IMR-90 (cell line): ENCODE results near the gene RAB11FIP3. TPM values are rescaled to one million over a fixed set of nuclear protein-coding genes. Genes with fewer than 3 reads are reported as not detected.

Experiments used
- ATAC-seq: fragments of 200-7000 bp; cut with Tn5 transposase; 2 replicates; pipeline ENCODE4 v1.9.1; 2020; ENCODE audit warnings: low read depth, mild to moderate bottlenecking, moderate library complexity
- BruUV-seq: library from RNA; stranded (reverse); fragments of 400-500 nt; replicated peaks from 2 replicates; lab custom pipeline; 2021; lab: Mats Ljungman, UMichigan
- CTCF ChIA-PET: fragments of 300-600 bp; formaldehyde crosslinking; extraction: SDS; loops from one replicate; lab custom pipeline; 2021; ENCODE audit warnings: antibody characterized with exemption; lab: Yijun Ruan, JAX
- POLR2A ChIA-PET: fragments of 300-600 bp; sonication (Branson Sonifier 250); formaldehyde crosslinking; loops from one replicate; lab custom pipeline; 2022; ENCODE audit warnings: antibody characterized with exemption; ENCODE audit not compliant: unreplicated experiment; lab: Charles Lee
- DNase-seq: peaks from one replicate; pipeline ENCODE4 v3.0.0; 2013
- H2AFZ ChIP-seq: replicated peaks from 2 replicates; pipeline ENCODE3; 2013; ENCODE audit warnings: low read length, mild to moderate bottlenecking; ENCODE audit not compliant: poor library complexity
- H2AK5ac ChIP-seq: 2 replicates; pipeline ENCODE4 v1.6.1; 2013; ENCODE audit warnings: low read depth, low read length, inconsistent platforms
- H2AK9ac ChIP-seq: replicated peaks from 2 replicates; pipeline ENCODE3; 2013; ENCODE audit warnings: mild to moderate bottlenecking, low read depth, low read length, moderate library complexity; ENCODE audit not compliant: poor library complexity
- H2BK120ac ChIP-seq: 2 replicates; pipeline ENCODE4 v1.6.1; 2013; ENCODE audit warnings: low read depth, low read length, inconsistent platforms
- H2BK15ac ChIP-seq: 3 replicates; pipeline ENCODE4 v1.6.1; 2013; ENCODE audit warnings: low read depth, low read length, inconsistent platforms
- H2BK20ac ChIP-seq: 2 replicates; pipeline ENCODE4 v1.6.1; 2013; ENCODE audit warnings: low read depth, mild to moderate bottlenecking, inconsistent platforms, low read length, moderate library complexity
- H2BK5ac ChIP-seq: 2 replicates; pipeline ENCODE4 v1.6.1; 2013; ENCODE audit warnings: mild to moderate bottlenecking, low read depth, low read length, inconsistent platforms; ENCODE audit not compliant: poor library complexity, severe bottlenecking
- H3K14ac ChIP-seq: replicated peaks from 2 replicates; pipeline ENCODE4 v1.6.1; 2013; ENCODE audit warnings: low read depth, low read length, inconsistent platforms
- H3K18ac ChIP-seq: 2 replicates; pipeline ENCODE4 v1.6.1; 2013; ENCODE audit warnings: low read depth, low read length, control low read depth
- H3K23ac ChIP-seq: 2 replicates; pipeline ENCODE4 v1.6.1; 2013; ENCODE audit warnings: low read depth, low read length, inconsistent platforms
- H3K27ac ChIP-seq: 2 replicates; pipeline ENCODE4 v1.5.1; 2013; ENCODE audit warnings: mild to moderate bottlenecking, control low read depth, low read length; ENCODE audit not compliant: insufficient read depth
- H3K27me3 ChIP-seq: 2 replicates; pipeline ENCODE4 v1.6.1; 2013; ENCODE audit warnings: low read length; ENCODE audit not compliant: control insufficient read depth, insufficient read depth
- H3K36me3 ChIP-seq: 2 replicates; pipeline ENCODE4 v1.6.1; 2013; ENCODE audit warnings: low read length, mixed read lengths; ENCODE audit not compliant: control insufficient read depth, insufficient read depth
- H3K4ac ChIP-seq: 2 replicates; pipeline ENCODE4 v1.6.1; 2013; ENCODE audit warnings: low read depth, low read length, inconsistent platforms
- H3K4me1 ChIP-seq: 2 replicates; pipeline ENCODE4 v1.6.1; 2013; ENCODE audit warnings: low read length, mixed read lengths; ENCODE audit not compliant: control insufficient read depth, insufficient read depth
- H3K4me2 ChIP-seq: 2 replicates; pipeline ENCODE4 v1.6.1; 2013; ENCODE audit warnings: low read depth, mild to moderate bottlenecking, control low read depth, low read length, moderate library complexity
- H3K4me3 ChIP-seq: 2 replicates; pipeline ENCODE4 v1.5.1; 2013; ENCODE audit warnings: low read depth, mild to moderate bottlenecking, control low read depth, low read length, moderate library complexity; ENCODE audit not compliant: insufficient read depth
- H3K56ac ChIP-seq: 2 replicates; pipeline ENCODE4 v1.6.1; 2013; ENCODE audit warnings: low read length, inconsistent platforms; ENCODE audit not compliant: insufficient read depth; ENCODE audit errors: extremely low read depth
- H3K79me1 ChIP-seq, 2 experiments: 2 replicates each; pipeline ENCODE4 v1.6.1; 2013; ENCODE audit warnings: low read length in 2 of 2, inconsistent platforms in 1 of 2, low read depth in 1 of 2
- H3K9ac ChIP-seq: 2 replicates; pipeline ENCODE4 v1.6.1; 2013; ENCODE audit warnings: low read depth, low read length, control low read depth
- H3K9me1 ChIP-seq: 2 replicates; pipeline ENCODE4 v1.6.1; 2013; ENCODE audit warnings: low read length, inconsistent platforms; ENCODE audit not compliant: insufficient read depth
- H3K9me3 ChIP-seq: 2 replicates; pipeline ENCODE4 v1.6.1; 2013; ENCODE audit warnings: low read length; ENCODE audit not compliant: control insufficient read depth, insufficient read depth
- H4K20me1 ChIP-seq: 2 replicates; pipeline ENCODE4 v1.6.1; 2013; ENCODE audit warnings: low read length, inconsistent platforms; ENCODE audit not compliant: insufficient read depth
- H4K5ac ChIP-seq: 2 replicates; pipeline ENCODE4 v1.6.1; 2013; ENCODE audit warnings: mild to moderate bottlenecking, low read depth, low read length, control low read depth
- H4K8ac ChIP-seq, 2 experiments: 2 replicates each; pipeline ENCODE4 v1.6.1; 2013; ENCODE audit warnings: low read depth in 2 of 2, low read length in 2 of 2, control low read depth in 1 of 2, inconsistent platforms in 1 of 2
- H4K91ac ChIP-seq: 2 replicates; pipeline ENCODE4 v1.6.1; 2013; ENCODE audit warnings: low read depth, low read length, inconsistent platforms; ENCODE audit not compliant: insufficient read depth
- BHLHE40 ChIP-seq: fragments of 150-350 bp; IDR thresholded peaks from 2 replicates; pipeline ENCODE4 v1.6.1; 2016; ENCODE audit warnings: mild to moderate bottlenecking, low read depth, low read length
- CEBPB ChIP-seq: IDR thresholded peaks from 2 replicates; pipeline ENCODE4 v1.6.1; 2012; ENCODE audit warnings: low read depth, low read length, improper control_type of control experiment
- CHD1 ChIP-seq: IDR thresholded peaks from 2 replicates; pipeline ENCODE4 v1.6.1; 2012; ENCODE audit warnings: low read depth, low read length, improper control_type of control experiment
- FOS ChIP-seq: fragments of 150-350 bp; IDR thresholded peaks from 2 replicates; pipeline ENCODE4 v1.6.1; 2016; ENCODE audit warnings: low read depth, low read length
- MAFK ChIP-seq: IDR thresholded peaks from 2 replicates; pipeline ENCODE4 v1.6.1; 2012; ENCODE audit warnings: low read depth, low read length, improper control_type of control experiment
- MAZ ChIP-seq: IDR thresholded peaks from 2 replicates; pipeline ENCODE4 v1.6.1; 2012; ENCODE audit warnings: low read depth, mild to moderate bottlenecking, low read length, improper control_type of control experiment, moderate library complexity, borderline replicate concordance
- RAD21 ChIP-seq: IDR thresholded peaks from 2 replicates; pipeline ENCODE4 v1.6.1; 2012; ENCODE audit warnings: low read length, improper control_type of control experiment
- WGBS, 2 experiments: methylation state at CpG; one replicate each; pipeline versions ENCODE4 v1.1.5 to v1.1.7; 2013; ENCODE audit warnings: missing lambda C conversion rate in 2 of 2; ENCODE audit not compliant: insufficient read length in 1 of 2; ENCODE audit errors: extremely low coverage in 2 of 2; 5-methylcytosine and 5-hydroxymethylcytosine counted together
- dilution Hi-C: fragments of 300-500 bp; cut with HindIII; formaldehyde crosslinking; loops from one replicate; pipeline ENCODE4 v1.14.3; 2018; ENCODE audit warnings: low sequenced_read_pairs; ENCODE audit not compliant: unreplicated experiment
- in situ Hi-C: fragments of 300-500 bp; cut with MboI; formaldehyde crosslinking; loops from 3 replicates; pipeline ENCODE4 v1.14.3; 2019; ENCODE audit warnings: low sequenced_read_pairs, inconsistent platforms, mixed read lengths
- intact Hi-C: fragments of 100-400 bp; cut with micrococcal nuclease; formaldehyde crosslinking; loops from 2 replicates; pipeline ENCODE4 v1.10.0; 2022
- polyA plus RNA-seq, 3 experiments: library from polyadenylated mRNA; depleted of rRNA; stranded (reverse); fragments of >200 nt; gene quantifications; 2 replicates each; pipeline ENCODE4 v1.2.3, GENCODE V29; 2012; ENCODE audit warnings: low replicate concordance in 1 of 3
- total RNA-seq: library from RNA; depleted of rRNA; stranded (reverse); fragments of >200 nt; gene quantifications from 2 replicates; pipeline ENCODE4 v1.2.3, GENCODE V29; 2012
- TF ChIP-seq, protein P1 (sequence below): fragments of 150-350 bp; IDR thresholded peaks from 2 replicates; pipeline ENCODE4 v1.6.1; 2016; ENCODE audit warnings: low read depth, mild to moderate bottlenecking, low read length, moderate library complexity, borderline replicate concordance

The RAB11FIP3 gene
- total and polyA plus RNA-seq, 2 of the 4 experiments (the other 2 are of a cell fraction) = 7.5 to 22.5 TPM

GRCh38 chr16:513950-514349 is 88.5 kb downstream of the RAB11FIP3 start:
- no peaks in the 10 kb centered on the region for H3K9me3 ChIP-seq
- no peaks in the 10 kb centered on the region for H3K4me1 ChIP-seq
- no peak overlapping the region for H2BK5ac ChIP-seq
- DNase-seq (no peak), ATAC-seq (no peak)
- H3K27ac ChIP-seq = no peak overlapping the region
- in situ Hi-C loops (no loop called here), dilution Hi-C loops (no loop called here), intact Hi-C loops (no loop called here)
- no peak overlapping the region for H2BK15ac ChIP-seq
- no peak overlapping the region for H4K91ac ChIP-seq
- no peak overlapping the region for H2AK9ac ChIP-seq
- WGBS, 2 experiments = 95% methylated on average over 8 of the region's 10 CpGs; no CpG with 5 or more reads in 1 of the 2 experiments
- H2AK5ac ChIP-seq = no peak overlapping the region
- no peak overlapping the region for H2BK120ac ChIP-seq
- no peak overlapping the region for H2BK20ac ChIP-seq
- no peak overlapping the region for H3K18ac ChIP-seq
- H3K79me1 ChIP-seq = peaks cover 0 to 3% of the 10 kb centered on the region in 2 experiments; a peak in 1 of 4 replicates
- H4K8ac ChIP-seq = no peak overlapping the region
- H3K27me3 ChIP-seq = no peaks in the 10 kb centered on the region
- peaks cover 32% of the 10 kb centered on the region for H3K36me3 ChIP-seq
- no peak overlapping the region for H3K9ac ChIP-seq
- ChIA-PET CTCF (no interaction called here), POLR2A (no interaction called here)
- no TSS peak for BruUV-seq
- no peak overlapping the region for H4K5ac ChIP-seq
- 0 out of 2 replicates have a peak, but pooled peaks cover 3% of the 10 kb centered on the region for H3K9me1 ChIP-seq
- H3K4ac ChIP-seq = no peak overlapping the region
- H4K20me1 ChIP-seq = no peaks in the 10 kb centered on the region
- H3K14ac ChIP-seq = no peak overlapping the region
- no peak for TF ChIP-seq CEBPB
- TF ChIP-seq MAZ = no peak
- no peak for TF ChIP-seq FOS
- TF ChIP-seq BHLHE40 = no peak
- TF ChIP-seq CHD1 = no peak
- TF ChIP-seq, protein P1, sequence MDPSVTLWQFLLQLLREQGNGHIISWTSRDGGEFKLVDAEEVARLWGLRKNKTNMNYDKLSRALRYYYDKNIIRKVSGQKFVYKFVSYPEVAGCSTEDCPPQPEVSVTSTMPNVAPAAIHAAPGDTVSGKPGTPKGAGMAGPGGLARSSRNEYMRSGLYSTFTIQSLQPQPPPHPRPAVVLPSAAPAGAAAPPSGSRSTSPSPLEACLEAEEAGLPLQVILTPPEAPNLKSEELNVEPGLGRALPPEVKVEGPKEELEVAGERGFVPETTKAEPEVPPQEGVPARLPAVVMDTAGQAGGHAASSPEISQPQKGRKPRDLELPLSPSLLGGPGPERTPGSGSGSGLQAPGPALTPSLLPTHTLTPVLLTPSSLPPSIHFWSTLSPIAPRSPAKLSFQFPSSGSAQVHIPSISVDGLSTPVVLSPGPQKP = no peak
- TF ChIP-seq MAFK = no peak
- no peak for TF ChIP-seq RAD21
- no peak overlapping the region for H3K4me3 ChIP-seq
- H2AFZ ChIP-seq = no peak overlapping the region
- no peak overlapping the region for H3K23ac ChIP-seq
- no peak overlapping the region for H3K4me2 ChIP-seq
- H3K56ac ChIP-seq = no peak overlapping the region
